ENCODE results near the gene CELSR1.

CELSR1 gene

GRCh38 chr22:46390652-46391301 lies 146.6 kb downstream of the CELSR1 start:
- no peak for DNase-seq

- DNase-seq, result no peak
These were observed 147.2 kb downstream of the CELSR1 start for GRCh38 chr22:46390105-46390651.

GRCh38 chr22:46389081-46389480 lies 148.3 kb downstream of the CELSR1 start:
- DNase-seq, result no peak

GRCh38 chr22:46388647-46389046 lies 148.8 kb downstream of the CELSR1 start:
- no peak for DNase-seq

- no peak for DNase-seq
These were observed 149.7 kb downstream of the CELSR1 start for GRCh38 chr22:46387748-46388147.

GRCh38 chr22:46386312-46386711 lies 151.1 kb downstream of the CELSR1 start:
- no peak for DNase-seq

GRCh38 chr22:46382524-46382923 lies 154.9 kb downstream of the CELSR1 start:
- DNase-seq, result no peak

GRCh38 chr22:46381731-46382130 lies 155.7 kb downstream of the CELSR1 start:
- no peak for DNase-seq

- no peak for DNase-seq
These were observed 156.3 kb downstream of the CELSR1 start for GRCh38 chr22:46381142-46381541.

- no peak for DNase-seq
These were observed 156.8 kb downstream of the CELSR1 start for GRCh38 chr22:46380581-46380980.

- DNase-seq, result no peak
These were observed 157.4 kb downstream of the CELSR1 start for GRCh38 chr22:46380069-46380468.

GRCh38 chr22:46379066-46379930 lies 158.1 kb downstream of the CELSR1 start:
- no peak for DNase-seq

GRCh38 chr22:46378426-46379065 lies 158.9 kb downstream of the CELSR1 start:
- no peak for DNase-seq

GRCh38 chr22:46377525-46378425 lies 159.6 kb downstream of the CELSR1 start:
- no peak for DNase-seq

- no peak for DNase-seq
These were observed 160.4 kb downstream of the CELSR1 start for GRCh38 chr22:46376908-46377524.

- DNase-seq, result no peak
These were observed 161.3 kb downstream of the CELSR1 start for GRCh38 chr22:46376111-46376510.

- DNase-seq, result no peak
These were observed 162.6 kb downstream of the CELSR1 start for GRCh38 chr22:46374663-46375474.

- DNase-seq, result no peak
These were observed 163.3 kb downstream of the CELSR1 start for GRCh38 chr22:46373921-46374662.

GRCh38 chr22:46373159-46373558 lies 164.3 kb downstream of the CELSR1 start:
- DNase-seq, result no peak

- DNase-seq, result no peak
These were observed 164.7 kb downstream of the CELSR1 start for GRCh38 chr22:46372686-46373085.
